ENCODE results near the gene ETV5. TPM values are rescaled to one million over a fixed set of nuclear protein-coding genes. Genes with fewer than 3 reads are reported as not detected.

Gene ETV5
- total and polyA plus RNA-seq, 10 of the 15 experiments (the other 5 are each of a cell fraction or from before 2014, with no cell fraction given) = 5.0 to 18.4 (median 7.4) TPM

DNA sequence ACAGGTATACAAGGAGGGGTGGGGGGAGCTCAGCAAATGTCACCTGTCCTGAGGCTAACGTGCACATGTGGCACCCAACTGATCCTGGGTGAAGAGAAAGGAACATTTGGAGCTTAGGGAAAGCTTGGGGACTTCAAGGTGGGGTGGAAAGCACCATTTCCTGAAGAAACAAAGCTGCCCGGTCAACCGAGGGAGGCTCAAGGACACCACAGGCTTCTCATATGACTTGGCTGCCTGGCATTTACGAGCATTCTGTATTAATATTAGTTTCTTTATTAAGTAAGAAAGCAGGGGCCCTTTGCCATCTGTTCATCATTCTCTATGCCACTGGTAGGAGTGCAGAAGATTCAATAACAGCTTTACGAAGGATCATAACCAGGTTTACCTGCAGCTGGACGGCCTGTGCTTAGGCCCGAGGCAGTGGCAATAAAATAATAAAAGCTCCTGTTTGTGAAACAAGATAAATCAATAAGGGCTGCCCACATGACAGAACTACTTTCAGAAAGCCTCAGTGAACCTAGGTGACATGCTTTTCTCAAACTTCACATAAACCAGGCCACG lies 54.0 kb downstream of the ETV5 start (continued):
- TF ChIP-seq, protein P1, sequence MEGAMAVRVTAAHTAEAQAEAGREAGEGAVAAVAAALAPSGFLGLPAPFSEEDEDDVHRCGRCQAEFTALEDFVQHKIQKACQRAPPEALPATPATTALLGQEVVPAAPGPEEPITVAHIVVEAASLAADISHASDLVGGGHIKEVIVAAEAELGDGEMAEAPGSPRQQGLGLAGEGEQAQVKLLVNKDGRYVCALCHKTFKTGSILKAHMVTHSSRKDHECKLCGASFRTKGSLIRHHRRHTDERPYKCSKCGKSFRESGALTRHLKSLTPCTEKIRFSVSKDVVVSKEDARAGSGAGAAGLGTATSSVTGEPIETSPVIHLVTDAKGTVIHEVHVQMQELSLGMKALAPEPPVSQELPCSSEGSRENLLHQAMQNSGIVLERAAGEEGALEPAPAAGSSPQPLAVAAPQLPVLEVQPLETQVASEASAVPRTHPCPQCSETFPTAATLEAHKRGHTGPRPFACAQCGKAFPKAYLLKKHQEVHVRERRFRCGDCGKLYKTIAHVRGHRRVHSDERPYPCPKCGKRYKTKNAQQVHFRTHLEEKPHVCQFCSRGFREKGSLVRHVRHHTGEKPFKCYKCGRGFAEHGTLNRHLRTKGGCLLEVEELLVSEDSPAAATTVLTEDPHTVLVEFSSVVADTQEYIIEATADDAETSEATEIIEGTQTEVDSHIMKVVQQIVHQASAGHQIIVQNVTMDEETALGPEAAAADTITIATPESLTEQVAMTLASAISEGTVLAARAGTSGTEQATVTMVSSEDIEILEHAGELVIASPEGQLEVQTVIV (IDR thresholded peaks at IDR 0.05; ENCODE audit: borderline replicate concordance, partially characterized antibody) = no peak

DNA sequence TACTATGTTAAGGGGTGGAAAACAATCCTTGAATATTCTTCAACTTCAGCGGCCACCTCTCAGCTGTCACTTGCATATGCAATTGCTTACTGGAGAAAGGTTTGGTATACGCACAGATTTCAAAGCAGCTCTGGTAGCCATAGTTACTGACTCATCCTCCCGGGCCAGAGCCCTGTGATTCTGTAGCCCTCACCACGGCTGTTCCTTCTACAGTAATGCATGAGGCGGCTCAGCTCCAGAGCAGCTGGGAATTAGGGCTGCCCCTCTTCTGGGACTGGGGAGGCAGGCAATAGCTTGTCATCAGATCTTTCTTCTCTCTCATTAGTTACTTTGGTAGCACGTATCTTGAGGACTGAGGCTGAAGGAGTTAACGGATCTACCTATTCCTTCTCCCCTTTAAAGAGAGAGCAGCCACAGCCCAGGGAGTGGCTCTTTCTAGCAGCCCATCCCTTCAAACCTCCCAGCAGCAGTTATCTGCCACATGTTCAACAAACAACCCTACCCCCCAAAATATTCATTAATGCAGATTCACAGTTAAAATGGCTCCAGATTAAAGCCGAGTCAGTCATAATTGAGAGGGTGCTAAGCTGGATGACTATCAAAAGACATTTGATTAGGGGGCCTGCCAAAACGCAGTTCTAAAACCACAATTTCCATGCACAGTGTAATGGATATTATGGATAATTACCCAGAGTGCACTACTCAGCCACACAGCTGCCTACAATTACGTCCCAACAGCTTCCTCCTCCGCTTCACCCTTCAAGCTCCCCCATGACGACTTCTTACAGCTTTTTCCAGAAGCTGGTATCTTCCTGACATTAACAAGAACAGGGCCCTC lies 54.7 kb downstream of the ETV5 start:
- WGBS (ENCODE audit: insufficient coverage, insufficient replicate concordance, low lambda C conversion rate, missing lambda C conversion rate) = 71% methylated on average over 12 of the region's 12 CpGs
- Histone ChIP-seq H3K79me2 (ENCODE audit: control insufficient read depth, insufficient read depth, low read length) (no peaks in the 10 kb centered on the region), H2AFZ (ENCODE audit: control insufficient read depth, low read depth, low read length) (no peak overlapping the region), H3K27me3 (replicated peaks in 1 of 2; ENCODE audit: control insufficient read depth in 2 of 2, insufficient read depth in 2 of 2, low read length in 1 of 2) (peaks cover 0 to 2% of the 10 kb centered on the region in 2 experiments; a peak in 2 of 4 replicates), H3K9me3 (replicated peaks; ENCODE audit: control insufficient read depth, insufficient read depth, low read length) (no peaks in the 10 kb centered on the region), H3K9ac (ENCODE audit: control insufficient read depth, insufficient read depth, low read length) (no peak overlapping the region), H4K20me1 (ENCODE audit: control insufficient read depth, insufficient read depth) (no peaks in the 10 kb centered on the region), H3K4me2 (ENCODE audit: control insufficient read depth, insufficient read depth) (no peak overlapping the region), H3K27ac (ENCODE audit: control insufficient read depth, insufficient read depth) (no peak overlapping the region), H3K4me3 (no peak overlapping the region), H3K36me3 (ENCODE audit: control insufficient read depth in 2 of 2, insufficient read depth in 2 of 2, low read length in 1 of 2) (no peaks in the 10 kb centered on the region), H3K4me1 (ENCODE audit: control insufficient read depth, insufficient read depth, low read length) (no peaks in the 10 kb centered on the region)
- RAD21 ChIA-PET (ENCODE audit: unreplicated experiment) = no interaction called here
- in situ Hi-C loops (cut with MboI) = no loop called here
- SMC1A ChIA-PET (ENCODE audit: uncharacterized antibody, unreplicated experiment) = interaction anchor here (0.6 to 1.5 kb wide), 5 partner anchors 10 to 172 kb away, joined by 3 to 5 read pairs (median 4); no protein-coding TSS in a partner anchor
- ATAC-seq (no peak), FAIRE-seq (no peak), DNase-seq (ENCODE audit: low read depth, low spot score) (no peak)
- CTCF ChIA-PET = interaction anchor here (0.7 to 1.0 kb wide), 2 partner anchors 9 to 54 kb away, joined by 3 to 4 read pairs; no protein-coding TSS in a partner anchor
- intact Hi-C loops (cut with micrococcal nuclease; ENCODE audit: unreplicated experiment) = no loop called here
- POLR2A ChIA-PET = interaction anchor here (0.5 to 1.3 kb wide), 3 partner anchors 23 to 83 kb away, joined by 3 to 4 read pairs (median 3); no protein-coding TSS in a partner anchor
- no peak for TF ChIP-seq SIX5 (IDR thresholded peaks at IDR 0.05; ENCODE audit: low read depth, low read length, severe bottlenecking)
- TF ChIP-seq ZNF622 (IDR thresholded peaks at IDR 0.05) = no peak
- no peak for TF ChIP-seq ESRRA (IDR thresholded peaks at IDR 0.05; ENCODE audit: low read length)
- TF ChIP-seq MEF2B (IDR thresholded peaks at IDR 0.05; ENCODE audit: partially characterized antibody, poor library complexity, severe bottlenecking) = no peak
- TF ChIP-seq, protein P2, sequence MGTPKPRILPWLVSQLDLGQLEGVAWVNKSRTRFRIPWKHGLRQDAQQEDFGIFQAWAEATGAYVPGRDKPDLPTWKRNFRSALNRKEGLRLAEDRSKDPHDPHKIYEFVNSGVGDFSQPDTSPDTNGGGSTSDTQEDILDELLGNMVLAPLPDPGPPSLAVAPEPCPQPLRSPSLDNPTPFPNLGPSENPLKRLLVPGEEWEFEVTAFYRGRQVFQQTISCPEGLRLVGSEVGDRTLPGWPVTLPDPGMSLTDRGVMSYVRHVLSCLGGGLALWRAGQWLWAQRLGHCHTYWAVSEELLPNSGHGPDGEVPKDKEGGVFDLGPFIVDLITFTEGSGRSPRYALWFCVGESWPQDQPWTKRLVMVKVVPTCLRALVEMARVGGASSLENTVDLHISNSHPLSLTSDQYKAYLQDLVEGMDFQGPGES (IDR thresholded peaks at IDR 0.05) = no peak
- TF ChIP-seq CBX5 (IDR thresholded peaks at IDR 0.05; ENCODE audit: low read depth) = no peak
- no peak for TF ChIP-seq EP300 (IDR thresholded peaks at IDR 0.05; ENCODE audit: borderline replicate concordance in 1 of 2, control insufficient read depth in 1 of 2, low read depth in 2 of 2, low read length in 2 of 2)
- TF ChIP-seq RAD51 (IDR thresholded peaks at IDR 0.05) = no peak
- BruUV-seq (replicated peaks) = no TSS peak

All from GM12878 (cell line).